Measurements from ENCODE around the gene TDG. TPM values are rescaled to one million over a fixed set of nuclear protein-coding genes. Genes with fewer than 3 reads are reported as not detected.
A peak's percentile ranks its signal among the peaks of the same experiment; 100 is the strongest.
"Not testable (repeated sequence)": the region's sequence is repeated elsewhere in the genome, so short reads cannot be mapped to it uniquely, and the experiment has no call there.

The TDG gene
- total and polyA plus RNA-seq, 8 donors: 5.8 to 13.8 (median 9.3) TPM

- ATAC-seq (no peak), DNase-seq (no peak), FAIRE-seq (no peak)
- no peaks in the 10 kb centered on the region for H3K9me3 ChIP-seq
- H3K27ac ChIP-seq: peak overlapping the region in 1 of 4 donors; percentile 28
- intact Hi-C loops (cut with DNase I): no loop called here
- TF ChIP-seq CTCF (IDR thresholded peaks at IDR 0.05): no peak
- no peak overlapping the region for H3K4me3 ChIP-seq
- no peaks in the 10 kb centered on the region for H3K27me3 ChIP-seq
- no peaks in the 10 kb centered on the region for H3K36me3 ChIP-seq
- WGBS, 2 donors: 82 to 88% methylated on average over 2 of the region's 2 CpGs
- H3K4me1 ChIP-seq: no peaks in the 10 kb centered on the region
These were observed 45.0 kb downstream of the TDG start for GRCh38 chr12:104010606-104011169.

- Histone ChIP-seq H3K4me3 (no peak overlapping the region), H3K36me3 (no peaks in the 10 kb centered on the region), H3K9me3 (no peaks in the 10 kb centered on the region), H3K27me3 (no peaks in the 10 kb centered on the region), H3K27ac (no peak overlapping the region), H3K4me1 (no peaks in the 10 kb centered on the region)
- 77 to 79% methylated on average over 6 of the region's 6 CpGs for WGBS, 2 donors
- intact Hi-C loops (cut with DNase I): no loop called here
- no peak for DNase-seq
- no peak for FAIRE-seq
- no peak for ATAC-seq
- TF ChIP-seq CTCF (IDR thresholded peaks at IDR 0.05): no peak
These were observed 45.6 kb downstream of the TDG start for GRCh38 chr12:104011253-104011652.

GRCh38 chr12:104012331-104012730, 46.7 kb downstream of the TDG start:
- TF ChIP-seq CTCF (IDR thresholded peaks at IDR 0.05): no peak
- no peak for FAIRE-seq
- 71 to 75% methylated on average over 4 of the region's 4 CpGs for WGBS, 2 donors
- ATAC-seq: no peak
- no peaks in the 10 kb centered on the region for H3K4me1 ChIP-seq
- H3K4me3 ChIP-seq: no peak overlapping the region
- no peaks in the 10 kb centered on the region for H3K27me3 ChIP-seq
- no peak overlapping the region for H3K27ac ChIP-seq
- no peaks in the 10 kb centered on the region for H3K9me3 ChIP-seq
- DNase-seq: no peak
- intact Hi-C loops (cut with DNase I): no loop called here
- no peaks in the 10 kb centered on the region for H3K36me3 ChIP-seq

DNA sequence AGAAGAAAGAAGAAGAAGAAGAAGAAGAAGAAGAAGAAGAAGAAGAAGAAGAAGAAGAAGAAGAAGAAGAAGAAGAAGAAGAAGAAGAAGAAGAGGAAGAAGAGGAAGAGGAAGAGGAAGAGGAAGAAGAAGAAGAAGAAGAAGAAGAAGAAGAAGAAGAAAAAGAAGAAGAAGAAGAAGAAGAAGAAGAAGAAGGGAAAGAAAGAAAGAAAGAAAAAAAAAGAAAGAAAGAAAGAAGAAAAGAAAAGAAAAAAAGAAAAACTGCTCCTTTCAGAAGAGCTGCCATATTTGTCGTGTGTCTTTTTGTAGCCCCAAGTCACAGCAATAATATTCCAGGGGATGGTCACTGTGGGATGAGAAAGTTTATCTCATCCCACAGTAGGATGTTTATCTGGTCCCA, 56.2 kb downstream of the TDG start:
- H3K27me3 ChIP-seq; DNase-seq; H3K4me3 ChIP-seq; intact Hi-C loops (cut with DNase I); FAIRE-seq; H3K4me1 ChIP-seq; H3K9me3 ChIP-seq; ATAC-seq; H3K27ac ChIP-seq; H3K36me3 ChIP-seq: not testable (repeated sequence)
- WGBS, 2 donors: 71 to 78% methylated on average over 1 of the region's 1 CpG

DNA sequence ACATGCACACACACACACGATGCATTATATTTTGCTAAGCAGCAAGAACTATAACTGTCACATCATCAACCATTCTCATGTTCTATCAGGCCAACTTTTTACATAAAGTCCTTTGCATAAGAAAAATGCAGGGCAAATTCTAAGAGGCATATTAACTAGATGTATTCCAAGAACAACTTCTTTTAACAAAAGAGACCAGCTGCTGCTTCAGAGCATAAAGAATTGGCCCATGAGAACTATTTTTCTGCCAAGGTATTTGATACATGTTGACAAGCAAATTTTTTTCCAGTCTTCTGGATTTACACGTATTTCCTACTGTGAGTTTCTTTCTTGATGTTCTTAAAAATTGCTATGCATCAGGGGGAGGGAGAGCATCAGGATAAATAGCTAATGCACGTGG, 57.1 kb downstream of the TDG start:
- no peak for DNase-seq
- ATAC-seq: no peak
- TF ChIP-seq CTCF (IDR thresholded peaks at IDR 0.05): no peak
- no peaks in the 10 kb centered on the region for H3K36me3 ChIP-seq
- no peaks in the 10 kb centered on the region for H3K27me3 ChIP-seq
- no peak overlapping the region for H3K27ac ChIP-seq
- H3K4me3 ChIP-seq: no peak overlapping the region
- intact Hi-C loops (cut with DNase I): no loop called here
- H3K4me1 ChIP-seq: no peaks in the 10 kb centered on the region
- 67 to 73% methylated on average over 3 of the region's 3 CpGs for WGBS, 2 donors
- H3K9me3 ChIP-seq: no peaks in the 10 kb centered on the region
- no peak for FAIRE-seq

Measured in pancreas (tissue), 10 donors.